OCI-LY7 (cell line): ENCODE measurements around the gene ABI3BP. TPM values are rescaled to one million over a fixed set of nuclear protein-coding genes. Genes with fewer than 3 reads are reported as not detected.
"Not testable (repeated sequence)": the region's sequence is repeated elsewhere in the genome, so short reads cannot be mapped to it uniquely, and the experiment has no call there.

Experiments
- BruUV-seq: library from RNA; stranded (reverse); fragments of 400-500 nt; replicated peaks from 2 replicates; lab custom pipeline; 2021; lab: Mats Ljungman, UMichigan
- CTCF ChIA-PET: fragments of 300-600 bp; sonication (Branson Sonifier 250); formaldehyde crosslinking; loops from one replicate; lab custom pipeline; 2022; ENCODE audit warnings: antibody characterized with exemption; ENCODE audit not compliant: unreplicated experiment; lab: Charles Lee
- POLR2A ChIA-PET: fragments of 300-600 bp; sonication (Branson Sonifier 250); formaldehyde crosslinking; loops from one replicate; lab custom pipeline; 2022; ENCODE audit warnings: antibody characterized with exemption; lab: Charles Lee
- DNase-seq: peaks from one replicate; pipeline ENCODE4 v3.0.0-alpha.2; 2015; ENCODE audit warnings: low spot score
- H2AFZ ChIP-seq: fragments of 200-600 bp; sonication (generic), shearing (Covaris generic); 2 replicates; pipeline ENCODE4 v1.6.1; 2014; ENCODE audit warnings: mild to moderate bottlenecking, antibody characterized with exemption, low read length, moderate library complexity
- H3K27ac ChIP-seq: fragments of 200-600 bp; sonication (generic); 2 replicates; pipeline ENCODE4 v1.5.1; 2014; ENCODE audit warnings: mixed run types, low read depth, mild to moderate bottlenecking, moderate library complexity, low read length, inconsistent platforms; ENCODE audit not compliant: poor library complexity, severe bottlenecking
- H3K36me3 ChIP-seq: fragments of 200-600 bp; sonication (generic); 2 replicates; pipeline ENCODE4 v1.6.1; 2014; ENCODE audit warnings: mild to moderate bottlenecking, antibody characterized with exemption, low read length, moderate library complexity, mixed read lengths; ENCODE audit not compliant: insufficient read depth
- H3K4me1 ChIP-seq: fragments of 200-600 bp; sonication (generic); 2 replicates; pipeline ENCODE4 v1.5.1; 2014; ENCODE audit warnings: mild to moderate bottlenecking, low read length; ENCODE audit not compliant: insufficient read depth, poor library complexity, severe bottlenecking
- H3K4me2 ChIP-seq: fragments of 200-600 bp; sonication (generic); 2 replicates; pipeline ENCODE4 v1.6.1; 2014; ENCODE audit warnings: mild to moderate bottlenecking, low read length
- H3K4me3 ChIP-seq: fragments of 200-600 bp; sonication (generic); 2 replicates; pipeline ENCODE4 v1.5.1; 2014; ENCODE audit warnings: mild to moderate bottlenecking, low read depth, low read length; ENCODE audit not compliant: poor library complexity, severe bottlenecking
- H3K79me2 ChIP-seq: fragments of 200-600 bp; sonication (generic); 2 replicates; pipeline ENCODE4 v1.6.1; 2016; ENCODE audit warnings: low read depth, mild to moderate bottlenecking, low read length, moderate library complexity, mixed read lengths; ENCODE audit not compliant: insufficient read depth
- H3K9me2 ChIP-seq: fragments of 200-600 bp; sonication (generic); 2 replicates; pipeline ENCODE4 v1.6.1; 2016; ENCODE audit warnings: mild to moderate bottlenecking, low read length, mixed read lengths; ENCODE audit not compliant: insufficient read depth
- H3K9me3 ChIP-seq: fragments of 200-600 bp; sonication (generic); 2 replicates; pipeline ENCODE4 v1.6.1; 2014; ENCODE audit warnings: mild to moderate bottlenecking, mixed run types, low read length, mixed read lengths
- H4K20me1 ChIP-seq: fragments of 200-600 bp; sonication (generic); 2 replicates; pipeline ENCODE4 v1.6.1; 2014; ENCODE audit warnings: mild to moderate bottlenecking, antibody characterized with exemption, low read length, moderate library complexity, mixed read lengths; ENCODE audit not compliant: insufficient read depth
- EZH2phosphoT487 ChIP-seq: fragments of 200-600 bp; sonication (generic); IDR thresholded peaks from 2 replicates; pipeline ENCODE4 v1.6.1; 2018; ENCODE audit warnings: low read depth, borderline replicate concordance, mild to moderate bottlenecking, mixed run types, antibody characterized with exemption, low read length, moderate library complexity, mixed read lengths
- intact Hi-C: fragments of 100-400 bp; cut with micrococcal nuclease; formaldehyde crosslinking; loops from one replicate; pipeline ENCODE4 v1.10.0; 2022; ENCODE audit not compliant: unreplicated experiment
- total RNA-seq, 2 experiments: library from RNA; depleted of rRNA in 1 of 2; stranded (reverse); fragments of >200 nt in 1 of 2; shearing (Covaris generic) in 1 of 2; gene quantifications; 2 replicates each; pipeline ENCODE4 v1.2.3, GENCODE V29; 2014 to 2022
- TF ChIP-seq, protein P1 (sequence below): fragments of 200-600 bp; sonication (generic); conservative IDR thresholded peaks from 2 replicates; pipeline ENCODE4 v1.5.1; 2014; ENCODE audit warnings: mild to moderate bottlenecking, antibody characterized with exemption, low read length, moderate library complexity, mixed read lengths

The ABI3BP gene
- total RNA-seq, 2 experiments from 2014 or later = not detected

DNA sequence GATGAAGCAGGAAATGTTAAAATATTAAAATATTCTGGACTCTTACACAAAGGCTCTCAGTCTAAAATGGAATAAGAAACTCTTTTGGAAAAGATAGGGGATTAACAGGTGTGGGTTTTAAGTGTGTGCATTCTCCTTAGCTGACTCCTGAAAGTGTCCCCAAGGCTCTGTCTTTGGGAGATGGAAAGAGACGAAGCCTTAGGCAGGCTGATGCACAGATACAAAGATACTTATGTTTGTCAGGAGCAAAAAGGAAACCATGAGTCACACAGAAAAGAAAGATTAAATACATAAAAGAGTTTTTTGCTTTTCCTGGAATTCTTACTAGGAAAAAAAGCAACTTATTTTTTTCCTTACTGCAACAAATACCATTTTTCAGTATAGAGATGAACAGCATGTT, 23.8 kb upstream of the ABI3BP start:
- TF ChIP-seq, protein P1, sequence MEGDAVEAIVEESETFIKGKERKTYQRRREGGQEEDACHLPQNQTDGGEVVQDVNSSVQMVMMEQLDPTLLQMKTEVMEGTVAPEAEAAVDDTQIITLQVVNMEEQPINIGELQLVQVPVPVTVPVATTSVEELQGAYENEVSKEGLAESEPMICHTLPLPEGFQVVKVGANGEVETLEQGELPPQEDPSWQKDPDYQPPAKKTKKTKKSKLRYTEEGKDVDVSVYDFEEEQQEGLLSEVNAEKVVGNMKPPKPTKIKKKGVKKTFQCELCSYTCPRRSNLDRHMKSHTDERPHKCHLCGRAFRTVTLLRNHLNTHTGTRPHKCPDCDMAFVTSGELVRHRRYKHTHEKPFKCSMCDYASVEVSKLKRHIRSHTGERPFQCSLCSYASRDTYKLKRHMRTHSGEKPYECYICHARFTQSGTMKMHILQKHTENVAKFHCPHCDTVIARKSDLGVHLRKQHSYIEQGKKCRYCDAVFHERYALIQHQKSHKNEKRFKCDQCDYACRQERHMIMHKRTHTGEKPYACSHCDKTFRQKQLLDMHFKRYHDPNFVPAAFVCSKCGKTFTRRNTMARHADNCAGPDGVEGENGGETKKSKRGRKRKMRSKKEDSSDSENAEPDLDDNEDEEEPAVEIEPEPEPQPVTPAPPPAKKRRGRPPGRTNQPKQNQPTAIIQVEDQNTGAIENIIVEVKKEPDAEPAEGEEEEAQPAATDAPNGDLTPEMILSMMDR = no peak
- TF ChIP-seq EZH2phosphoT487 = no peak
- intact Hi-C loops = no loop called here
- H3K9me3 ChIP-seq = no peaks in the 10 kb centered on the region
- H3K27ac ChIP-seq = no peak overlapping the region
- H4K20me1 ChIP-seq = no peaks in the 10 kb centered on the region
- BruUV-seq = no TSS peak
- H2AFZ ChIP-seq = no peak overlapping the region
- H3K79me2 ChIP-seq = no peaks in the 10 kb centered on the region
- H3K36me3 ChIP-seq = no peaks in the 10 kb centered on the region
- DNase-seq = no peak
- ChIA-PET POLR2A (no interaction called here), CTCF (no interaction called here)
- no peak overlapping the region for H3K4me2 ChIP-seq
- no peaks in the 10 kb centered on the region for H3K4me1 ChIP-seq
- no peaks in the 10 kb centered on the region for H3K9me2 ChIP-seq
- H3K4me3 ChIP-seq = no peak overlapping the region

- H3K36me3 ChIP-seq, H4K20me1 ChIP-seq, H3K4me2 ChIP-seq, intact Hi-C loops, CTCF ChIA-PET, DNase-seq, H3K4me3 ChIP-seq, POLR2A ChIA-PET, H3K9me3 ChIP-seq, BruUV-seq, H3K9me2 ChIP-seq, H3K79me2 ChIP-seq, H3K4me1 ChIP-seq, H2AFZ ChIP-seq, H3K27ac ChIP-seq: not testable (repeated sequence)
Observed at GRCh38 chr3:101012312-101012711, 19.1 kb upstream of the ABI3BP start.

GRCh38 chr3:101011136-101011535, 17.9 kb upstream of the ABI3BP start:
- ChIA-PET POLR2A (no interaction called here), CTCF (no interaction called here)
- no peaks in the 10 kb centered on the region for H3K79me2 ChIP-seq
- H3K4me2 ChIP-seq = no peak overlapping the region
- H3K36me3 ChIP-seq = no peaks in the 10 kb centered on the region
- no peaks in the 10 kb centered on the region for H3K9me2 ChIP-seq
- H3K4me3 ChIP-seq = no peak overlapping the region
- TF ChIP-seq EZH2phosphoT487 = no peak
- TF ChIP-seq, protein P1 = no peak
- BruUV-seq = no TSS peak
- H3K4me1 ChIP-seq = no peaks in the 10 kb centered on the region
- H3K27ac ChIP-seq = no peak overlapping the region
- H2AFZ ChIP-seq = no peak overlapping the region
- intact Hi-C loops = no loop called here
- DNase-seq = no peak
- no peaks in the 10 kb centered on the region for H3K9me3 ChIP-seq
- no peaks in the 10 kb centered on the region for H4K20me1 ChIP-seq
